Activated naive CD4-positive, alpha-beta T cell treated with anti-CD3 and anti-CD28 coated beads for 36 hours (primary cell): Measurements from ENCODE around the gene DDX39B. TPM values are rescaled to one million over a fixed set of nuclear protein-coding genes. Genes with fewer than 3 reads are reported as not detected.
"Not testable (repeated sequence)": the region's sequence is repeated elsewhere in the genome, so short reads cannot be mapped to it uniquely, and the experiment has no call there.

ENCODE experiments used
- CTCF ChIA-PET: fragments of 350-600 bp; sonication (Branson Sonifier 250); formaldehyde crosslinking; loops from one replicate; lab custom pipeline; 2021; ENCODE audit warnings: antibody characterized with exemption; lab: Charles Lee
- DNase-seq: peaks from one replicate; pipeline ENCODE4 v3.0.0-alpha.2; 2020
- H3K27ac Mint-ChIP-seq: one replicate; pipeline ENCODE4 v1.8.0; 2021; ENCODE audit warnings: mild to moderate bottlenecking, mixed read lengths
- H3K27me3 Mint-ChIP-seq: one replicate; pipeline ENCODE4 v1.8.0; 2021; ENCODE audit warnings: low read depth, mixed read lengths
- H3K36me3 Mint-ChIP-seq: one replicate; pipeline ENCODE4 v1.8.0; 2021; ENCODE audit warnings: low read depth, mixed read lengths
- H3K4me1 Mint-ChIP-seq: one replicate; pipeline ENCODE4 v1.8.0; 2021; ENCODE audit warnings: low read depth, mixed read lengths
- H3K4me3 Mint-ChIP-seq: one replicate; pipeline ENCODE4 v1.8.0; 2021; ENCODE audit warnings: mild to moderate bottlenecking, moderate library complexity, mixed read lengths
- H3K9me3 Mint-ChIP-seq: one replicate; pipeline ENCODE4 v1.8.0; 2021; ENCODE audit warnings: mixed read lengths
- intact Hi-C: fragments of 100-400 bp; cut with micrococcal nuclease; formaldehyde crosslinking; loops from one replicate; pipeline ENCODE4 v1.15.1; 2023
- total RNA-seq, 2 experiments: library from RNA; stranded (reverse); gene quantifications; one replicate each; pipeline ENCODE4 v1.2.3, GENCODE V29; 2021

DDX39B gene
- total RNA-seq, 2 experiments from 2014 or later: 600 to 624 TPM

GRCh38 chr6:31558631-31559500, 17.1 kb upstream of the DDX39B start:
- peak; percentile 83 for DNase-seq
- Mint-ChIP-seq H3K4me3 (peak overlapping the region; percentile 60), H3K4me1 (peaks cover 80% of the 10 kb centered on the region), H3K9me3 (no peaks in the 10 kb centered on the region), H3K27ac (peak overlapping the region; percentile 92), H3K36me3 (peaks cover 35% of the 10 kb centered on the region), H3K27me3 (no peaks in the 10 kb centered on the region)
- intact Hi-C loops: loop anchor here (1.0 kb wide), 1 partner anchor 13 kb away; the partner anchor contains the start of gene LTA
- CTCF ChIA-PET: interaction anchor here (1.0 to 22.5 kb wide), 5 partner anchors 10 to 41 kb away, joined by 3 to 442 read pairs (median 11); partner anchors contain the start of genes LST1, LTB and TNF

GRCh38 chr6:31558318-31558625, 16.5 kb upstream of the DDX39B start:
- intact Hi-C loops: no loop called here
- CTCF ChIA-PET: interaction anchor here (5.4 to 22.5 kb wide), 2 partner anchors 23 to 39 kb away, joined by 57 to 442 read pairs; partner anchors contain the start of genes LST1, LTB and TNF
- DNase-seq: no peak
- Mint-ChIP-seq H3K27me3 (no peaks in the 10 kb centered on the region), H3K36me3 (peaks cover 33% of the 10 kb centered on the region), H3K27ac (peak overlapping the region; percentile 92), H3K4me1 (peaks cover 76% of the 10 kb centered on the region), H3K9me3 (no peaks in the 10 kb centered on the region), H3K4me3 (peak overlapping the region; percentile 60)

- peaks cover 33% of the 10 kb centered on the region for H3K36me3 Mint-ChIP-seq
- H3K9me3 Mint-ChIP-seq: no peaks in the 10 kb centered on the region
- no peaks in the 10 kb centered on the region for H3K27me3 Mint-ChIP-seq
- H3K4me1 Mint-ChIP-seq: peaks cover 71% of the 10 kb centered on the region
- peak overlapping the region; percentile 31 for H3K4me3 Mint-ChIP-seq
- CTCF ChIA-PET: interaction anchor here (0.5 to 22.5 kb wide), 6 partner anchors 12 to 1212 kb away, joined by 3 to 442 read pairs (median 4); partner anchors contain the start of genes ATP6V1G2, LST1, LTB and TNF
- intact Hi-C loops: no loop called here
- DNase-seq: no peak
- peak overlapping the region; percentile 92 for H3K27ac Mint-ChIP-seq
Observed at GRCh38 chr6:31557443-31558317, 15.9 kb upstream of the DDX39B start.

- H3K4me3 Mint-ChIP-seq: no peak overlapping the region
Observed at GRCh38 chr6:31556307-31556706, 14.5 kb upstream of the DDX39B start.

GRCh38 chr6:31551371-31551770, 9.6 kb upstream of the DDX39B start:
- peaks cover 52% of the 10 kb centered on the region for H3K4me1 Mint-ChIP-seq
- peak overlapping the region; percentile 46 for H3K4me3 Mint-ChIP-seq
- CTCF ChIA-PET: interaction anchor here (0.6 to 22.5 kb wide), 14 partner anchors 10 to 260 kb away, joined by 3 to 604 read pairs (median 6); partner anchors contain the start of genes DDX39B, LST1, LTA and LTB
- peak overlapping the region; percentile 76 for H3K27ac Mint-ChIP-seq
- not testable (repeated sequence) for H3K27me3 Mint-ChIP-seq, H3K36me3 Mint-ChIP-seq, H3K9me3 Mint-ChIP-seq
- intact Hi-C loops: loop anchor here (1.0 kb wide), 2 partner anchors 30 to 47 kb away; no protein-coding TSS in a partner anchor
- DNase-seq: peak; percentile 85

More at GRCh38 chr6:31556307-31556706, 14.5 kb upstream of the DDX39B start:
- Mint-ChIP-seq H3K36me3 (peaks cover 28% of the 10 kb centered on the region), H3K27ac (peak overlapping the region; percentile 8), H3K4me1 (peaks cover 69% of the 10 kb centered on the region), H3K27me3 (no peaks in the 10 kb centered on the region), H3K9me3 (no peaks in the 10 kb centered on the region)
- CTCF ChIA-PET: interaction anchor here (1.0 to 22.5 kb wide), 3 partner anchors 14 to 41 kb away, joined by 3 to 442 read pairs (median 57); partner anchors contain the start of genes LST1, LTB and TNF
- intact Hi-C loops: no loop called here
- no peak for DNase-seq

- Mint-ChIP-seq H3K27ac (peak overlapping the region; percentile 94), H3K4me1 (peaks cover 39% of the 10 kb centered on the region), H3K36me3 (peaks cover 8% of the 10 kb centered on the region), H3K27me3 (no peaks in the 10 kb centered on the region), H3K9me3 (no peaks in the 10 kb centered on the region), H3K4me3 (peak overlapping the region; percentile 88)
- CTCF ChIA-PET: interaction anchor here (0.7 to 22.5 kb wide), 6 partner anchors 12 to 59 kb away, joined by 3 to 604 read pairs (median 7); partner anchors contain the start of genes LST1, LTB, NCR3 and TNF
- intact Hi-C loops: loop anchor here (10.0 kb wide), 1 partner anchor 646 kb away; the partner anchor contains the start of genes GPSM3 and PBX2
- no peak for DNase-seq
Observed at GRCh38 chr6:31548544-31548873, 6.7 kb upstream of the DDX39B start.

GRCh38 chr6:31547727-31548543, 6.1 kb upstream of the DDX39B start:
- H3K27ac Mint-ChIP-seq: peak overlapping the region; percentile 94
- H3K4me3 Mint-ChIP-seq: peak overlapping the region; percentile 88
- H3K36me3 Mint-ChIP-seq: peaks cover 8% of the 10 kb centered on the region
- H3K9me3 Mint-ChIP-seq: no peaks in the 10 kb centered on the region
- CTCF ChIA-PET: interaction anchor here (0.7 to 22.5 kb wide), 6 partner anchors 13 to 60 kb away, joined by 3 to 604 read pairs (median 7); partner anchors contain the start of genes LST1, LTB, NCR3 and TNF
- no peaks in the 10 kb centered on the region for H3K27me3 Mint-ChIP-seq
- peaks cover 43% of the 10 kb centered on the region for H3K4me1 Mint-ChIP-seq
- no peak for DNase-seq
- intact Hi-C loops: loop anchor here (1.0 to 10.0 kb wide), 11 partner anchors 20 to 647 kb away; partner anchors contain the start of genes ABHD16A, BAG6, GPSM3 and HSPA1B

- intact Hi-C loops: loop anchor here (1.0 to 10.0 kb wide), 14 partner anchors 21 to 648 kb away; partner anchors contain the start of genes ABHD16A, BAG6, GPSM3 and HSPA1B
- peaks cover 8% of the 10 kb centered on the region for H3K36me3 Mint-ChIP-seq
- DNase-seq: peak; percentile 96
- peak within 1 kb of the TSS; percentile 88 for H3K4me3 Mint-ChIP-seq
- H3K27ac Mint-ChIP-seq: peak within 1 kb of the TSS; percentile 94
- H3K4me1 Mint-ChIP-seq: peaks cover 43% of the 10 kb centered on the region
- CTCF ChIA-PET: interaction anchor here (1.4 to 22.5 kb wide), 5 partner anchors 13 to 84 kb away, joined by 4 to 604 read pairs (median 7); partner anchors contain the start of genes LST1, LTB, NCR3 and TNF
- H3K27me3 Mint-ChIP-seq: no peaks in the 10 kb centered on the region
- H3K9me3 Mint-ChIP-seq: no peaks in the 10 kb centered on the region
Observed at GRCh38 chr6:31546958-31547726, 5.3 kb upstream of the DDX39B start, which contains the start of gene NFKBIL1. Gene NFKBIL1 (plus strand): TSS chr6:31547608. CDS start chr6:31547695, 87 bp downstream.

GRCh38 chr6:31546339-31546957, 4.6 kb upstream of the DDX39B start, which contains the start of gene ATP6V1G2:
Gene ATP6V1G2 (minus strand): TSS chr6:31546608. CDS start chr6:31546559, 49 bp downstream.
- intact Hi-C loops: loop anchor here (1.0 to 10.0 kb wide), 7 partner anchors 52 to 648 kb away; partner anchors contain the start of genes GPSM3, HSPA1B, MICA and NELFE
- Mint-ChIP-seq H3K4me1 (peaks cover 38% of the 10 kb centered on the region), H3K9me3 (no peaks in the 10 kb centered on the region), H3K4me3 (peak within 1 kb of the TSS; percentile 88), H3K27me3 (no peaks in the 10 kb centered on the region), H3K27ac (peak within 1 kb of the TSS; percentile 94), H3K36me3 (peaks cover 10% of the 10 kb centered on the region)
- DNase-seq: peak; percentile 96
- CTCF ChIA-PET: interaction anchor here (0.6 to 22.5 kb wide), 10 partner anchors 11 to 318 kb away, joined by 3 to 604 read pairs (median 4); partner anchors contain the start of genes LST1, LTB, NCR3 and TNF
